ENCODE data around the gene MAST3.

DNA sequence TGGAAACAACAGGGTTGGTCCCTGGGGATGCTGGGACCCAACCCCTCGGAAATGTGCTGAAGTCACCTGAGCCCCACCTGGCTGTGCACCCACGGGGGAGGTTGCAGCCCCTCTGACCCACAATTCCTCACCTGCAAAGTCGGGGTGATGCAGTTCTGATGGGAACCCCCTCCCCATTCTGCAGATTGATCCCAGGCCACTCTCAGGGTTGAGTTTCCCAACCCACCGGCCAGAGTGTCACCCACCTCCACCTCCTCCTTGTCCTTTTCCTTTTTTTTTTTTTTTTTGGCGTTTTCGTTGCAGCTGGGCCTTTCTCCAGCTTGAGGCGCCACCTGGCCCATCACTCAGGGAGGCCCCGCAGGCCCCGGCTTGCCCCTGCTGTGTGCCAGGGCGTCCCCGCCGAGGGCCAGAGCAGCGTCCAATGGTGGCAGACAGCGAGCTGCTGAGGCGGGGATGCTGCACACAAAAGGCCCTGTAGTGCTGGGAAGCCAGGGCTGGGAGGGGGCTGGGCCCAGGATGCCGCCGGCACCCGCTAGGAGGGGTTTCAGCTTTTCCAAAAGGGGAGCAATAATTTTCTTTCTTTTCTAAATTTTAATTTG is 60.0 kb downstream of the MAST3 start:
- TF ChIP-seq CTCF (IDR thresholded peaks at IDR 0.05) (no peak), CBFB (CRISPR knock-in tag; IDR thresholded peaks at IDR 0.05; ENCODE audit: low read depth) (no peak), ATF1 (CRISPR knock-in tag; IDR thresholded peaks at IDR 0.05) (no peak), NR2C2 (CRISPR knock-in tag; IDR thresholded peaks at IDR 0.05) (no peak)

All from WTC11 (cell line).